Left renal pelvis (tissue), 4 donors: ENCODE measurements around the gene FAM120A. TPM values are rescaled to one million over a fixed set of nuclear protein-coding genes. Genes with fewer than 3 reads are reported as not detected.
"Not testable (repeated sequence)": the region's sequence is repeated elsewhere in the genome, so short reads cannot be mapped to it uniquely, and the experiment has no call there.

ENCODE experiments used
- DNase-seq, 4 donors: peaks; one replicate each; pipeline ENCODE4 v3.0.0-alpha.2; 2013; ENCODE audit warnings: low read depth in 4 of 4, low spot score in 3 of 4
- polyA plus RNA-seq, 4 donors: library from polyadenylated mRNA; unstranded; fragments of 120-200 nt; gene quantifications; one replicate each; pipeline ENCODE4 v1.2.1, GENCODE V29; 2013; ENCODE audit not compliant: insufficient read length in 4 of 4

Gene FAM120A, protein sequence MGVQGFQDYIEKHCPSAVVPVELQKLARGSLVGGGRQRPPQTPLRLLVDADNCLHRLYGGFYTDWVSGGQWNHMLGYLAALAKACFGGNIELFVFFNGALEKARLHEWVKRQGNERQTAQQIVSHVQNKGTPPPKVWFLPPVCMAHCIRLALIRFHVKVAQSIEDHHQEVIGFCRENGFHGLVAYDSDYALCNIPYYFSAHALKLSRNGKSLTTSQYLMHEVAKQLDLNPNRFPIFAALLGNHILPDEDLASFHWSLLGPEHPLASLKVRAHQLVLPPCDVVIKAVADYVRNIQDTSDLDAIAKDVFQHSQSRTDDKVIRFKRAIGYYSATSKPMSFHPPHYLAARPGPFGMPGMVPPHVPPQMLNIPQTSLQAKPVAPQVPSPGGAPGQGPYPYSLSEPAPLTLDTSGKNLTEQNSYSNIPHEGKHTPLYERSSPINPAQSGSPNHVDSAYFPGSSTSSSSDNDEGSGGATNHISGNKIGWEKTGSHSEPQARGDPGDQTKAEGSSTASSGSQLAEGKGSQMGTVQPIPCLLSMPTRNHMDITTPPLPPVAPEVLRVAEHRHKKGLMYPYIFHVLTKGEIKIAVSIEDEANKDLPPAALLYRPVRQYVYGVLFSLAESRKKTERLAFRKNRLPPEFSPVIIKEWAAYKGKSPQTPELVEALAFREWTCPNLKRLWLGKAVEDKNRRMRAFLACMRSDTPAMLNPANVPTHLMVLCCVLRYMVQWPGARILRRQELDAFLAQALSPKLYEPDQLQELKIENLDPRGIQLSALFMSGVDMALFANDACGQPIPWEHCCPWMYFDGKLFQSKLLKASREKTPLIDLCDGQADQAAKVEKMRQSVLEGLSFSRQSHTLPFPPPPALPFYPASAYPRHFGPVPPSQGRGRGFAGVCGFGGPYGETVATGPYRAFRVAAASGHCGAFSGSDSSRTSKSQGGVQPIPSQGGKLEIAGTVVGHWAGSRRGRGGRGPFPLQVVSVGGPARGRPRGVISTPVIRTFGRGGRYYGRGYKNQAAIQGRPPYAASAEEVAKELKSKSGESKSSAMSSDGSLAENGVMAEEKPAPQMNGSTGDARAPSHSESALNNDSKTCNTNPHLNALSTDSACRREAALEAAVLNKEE
- 10 to 100 TPM; 60.6 to 78.3 (median 78.0) TPM for polyA plus RNA-seq

DNA sequence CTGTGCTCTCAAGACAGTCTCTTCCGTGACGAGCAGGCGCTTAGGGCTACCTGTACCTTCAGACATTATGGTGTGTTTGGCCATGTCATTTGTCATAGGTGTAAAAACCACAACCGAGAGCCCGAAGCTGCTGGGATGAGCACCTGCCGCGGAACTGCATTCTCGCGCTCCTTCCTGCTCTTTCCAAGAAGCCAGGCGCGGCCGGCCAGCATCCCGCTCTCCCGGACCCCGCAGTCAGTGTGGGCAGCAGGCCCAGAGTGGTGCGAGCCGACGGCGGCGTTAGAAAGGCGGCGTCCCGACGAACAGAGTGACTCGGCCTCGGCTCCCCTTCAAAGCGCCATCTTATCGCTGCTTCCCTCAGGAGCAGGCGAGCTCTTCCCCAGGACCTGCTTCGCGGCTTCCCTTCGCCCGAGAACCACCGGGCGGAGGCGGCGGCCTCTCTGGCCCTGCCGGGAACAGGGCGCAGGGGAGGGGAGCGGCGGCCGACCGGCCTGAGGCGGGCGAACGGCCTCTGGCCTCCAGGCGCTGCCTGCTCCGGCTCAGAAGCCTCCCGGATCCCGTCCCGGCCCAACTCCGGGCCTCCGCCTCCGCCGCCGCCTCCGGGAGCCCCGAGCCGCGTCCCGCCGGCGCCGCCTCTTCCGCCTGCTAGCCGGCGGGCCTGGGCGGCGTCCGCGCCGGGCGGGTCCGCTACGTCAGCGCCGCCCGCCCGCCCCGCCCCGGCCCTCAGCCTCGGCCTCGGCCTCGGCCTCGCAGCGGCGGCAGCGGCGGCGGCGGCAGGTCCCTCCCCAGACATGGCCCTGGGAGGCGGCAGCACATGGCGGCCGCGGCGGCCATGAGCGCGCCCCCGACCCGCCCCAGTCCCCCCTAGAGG is at the start of gene FAM120A:
FAM120A (plus strand) TSS at position 741 of the 871 bp plus-strand sequence. CDS start 231 bp downstream, outside the sequence.
- peak in 1 of 4 donors; percentile 60 for DNase-seq

DNA sequence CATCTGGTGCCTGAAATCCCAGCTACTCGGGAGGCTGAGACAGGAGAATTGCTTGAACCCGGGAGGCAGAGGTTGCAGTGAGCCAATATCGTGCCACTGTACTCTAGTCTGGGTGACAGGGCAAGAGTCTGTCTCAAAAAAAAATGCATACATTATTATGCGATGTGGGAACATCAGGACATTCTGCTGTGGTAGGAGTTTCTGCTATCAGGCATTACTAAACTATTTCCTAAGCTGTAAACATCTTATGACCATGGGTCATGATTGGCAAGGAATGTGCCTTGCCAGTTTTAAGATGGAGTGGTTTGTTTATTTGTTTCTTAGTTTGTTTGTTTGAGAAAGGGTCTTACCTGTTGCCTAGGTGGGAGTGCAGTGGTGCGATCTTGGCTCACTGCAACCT is 45.1 kb upstream of the FAM120A start:
- no peak for DNase-seq

DNA sequence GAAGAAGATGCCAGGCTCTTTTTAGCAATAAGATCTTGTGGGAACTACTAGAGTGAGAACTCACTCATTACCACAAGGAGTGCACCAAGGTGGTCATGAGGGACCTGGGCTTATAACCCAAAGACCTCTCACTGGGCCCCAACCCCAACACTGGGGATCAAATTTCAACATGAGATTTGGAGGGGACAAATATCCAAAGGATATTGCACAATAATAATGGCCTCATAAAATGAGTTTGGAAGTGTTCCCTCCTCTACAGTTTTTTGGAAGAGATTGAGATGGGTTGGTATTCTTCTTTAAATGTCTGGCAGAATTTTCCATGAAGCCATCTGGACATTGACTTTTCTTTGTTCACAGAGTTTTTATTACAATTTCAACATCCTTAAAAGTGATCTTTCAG is 38.0 kb upstream of the FAM120A start:
- no peak for DNase-seq

GRCh38 chr9:93415176-93415690 is 36.3 kb upstream of the FAM120A start:
- no peak for DNase-seq

- DNase-seq = no peak
Observed at GRCh38 chr9:93416530-93417235, 34.8 kb upstream of the FAM120A start.

GRCh38 chr9:93417538-93417937 is 33.9 kb upstream of the FAM120A start:
- DNase-seq = no peak

DNA sequence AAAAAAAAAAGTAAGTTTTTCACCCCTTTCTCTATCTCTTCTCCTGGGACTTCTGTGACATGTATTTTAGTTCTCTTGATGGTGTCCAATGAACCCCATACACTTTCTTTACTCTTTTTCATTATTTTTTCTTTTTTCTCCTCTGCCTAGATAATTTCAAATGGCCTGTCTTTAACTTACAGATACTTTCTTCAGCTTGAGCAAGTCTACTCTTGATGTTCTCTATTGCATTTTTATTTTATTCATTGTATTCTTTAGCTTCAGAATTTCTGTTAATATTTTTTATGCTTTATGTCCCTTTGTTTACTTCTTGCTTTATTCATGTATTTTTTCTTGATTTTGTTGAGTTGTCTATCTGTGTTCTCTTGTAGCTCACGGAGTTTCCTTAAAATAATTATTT is 32.5 kb upstream of the FAM120A start:
- DNase-seq = no peak

DNA sequence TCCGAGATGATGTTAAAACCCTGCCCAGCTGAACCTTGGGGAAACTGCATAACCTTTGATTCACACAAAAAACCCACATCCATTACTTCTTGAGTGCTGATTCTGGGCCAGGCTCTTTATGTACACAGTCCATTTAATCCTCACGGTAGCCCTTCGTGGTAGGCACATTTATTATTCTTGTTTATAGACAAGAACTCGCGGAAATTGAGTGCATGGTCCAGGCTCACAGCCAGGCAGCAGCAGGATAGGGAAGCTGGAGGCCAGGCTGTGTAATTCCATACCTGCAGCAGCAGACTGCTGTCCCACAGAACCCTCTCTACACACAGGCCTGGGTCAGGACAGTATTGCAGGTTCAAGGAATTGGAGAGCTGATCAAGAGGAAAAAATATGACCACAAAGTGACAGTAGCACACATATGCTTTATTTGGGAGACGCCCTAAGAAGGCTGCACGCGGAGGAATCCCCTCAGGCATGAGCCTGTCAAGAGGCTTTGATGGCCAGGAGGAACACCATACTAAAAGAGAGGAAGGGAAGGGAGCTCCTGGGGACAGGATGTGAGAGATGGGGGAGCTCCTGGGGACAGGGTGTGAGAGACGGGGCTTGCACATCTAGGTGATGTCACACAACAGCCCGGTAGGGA is 28.4 kb upstream of the FAM120A start:
- DNase-seq = no peak

DNA sequence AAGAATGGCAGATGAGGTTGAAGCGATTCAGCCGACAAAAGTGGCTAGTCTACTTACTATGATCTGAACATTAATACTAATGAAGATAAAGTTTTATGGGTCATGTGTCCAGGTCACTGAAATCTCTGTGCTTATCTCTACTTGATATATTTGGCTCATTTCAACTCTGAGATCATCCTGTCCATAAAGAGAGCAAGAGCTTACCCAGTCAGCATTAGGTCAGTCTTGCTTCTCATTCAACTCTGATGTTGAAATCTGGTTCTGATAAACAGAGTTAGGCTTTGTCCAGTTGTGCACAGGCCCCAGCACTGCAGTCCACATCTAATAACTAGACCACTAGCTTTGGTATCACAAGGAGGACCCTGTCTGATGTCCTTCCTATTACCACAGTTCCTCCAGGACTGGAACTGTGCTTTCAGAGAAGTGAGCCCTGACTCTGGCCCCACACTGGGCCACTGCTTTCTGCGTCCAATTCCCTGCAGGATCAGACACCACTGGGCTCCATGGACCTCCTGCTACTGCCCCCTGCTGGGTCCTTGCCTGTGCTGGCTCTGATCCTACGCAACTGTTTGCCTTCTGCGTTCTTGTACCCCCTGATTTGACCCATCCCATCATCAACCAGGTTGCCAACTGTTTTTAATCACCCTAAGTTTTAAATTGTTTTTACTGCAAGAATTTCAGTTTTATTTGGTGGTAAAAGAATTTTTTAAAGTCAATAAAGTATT is 23.7 kb upstream of the FAM120A start:
- DNase-seq = no peak

GRCh38 chr9:93431539-93432105 is 19.9 kb upstream of the FAM120A start:
- DNase-seq = no peak

DNA sequence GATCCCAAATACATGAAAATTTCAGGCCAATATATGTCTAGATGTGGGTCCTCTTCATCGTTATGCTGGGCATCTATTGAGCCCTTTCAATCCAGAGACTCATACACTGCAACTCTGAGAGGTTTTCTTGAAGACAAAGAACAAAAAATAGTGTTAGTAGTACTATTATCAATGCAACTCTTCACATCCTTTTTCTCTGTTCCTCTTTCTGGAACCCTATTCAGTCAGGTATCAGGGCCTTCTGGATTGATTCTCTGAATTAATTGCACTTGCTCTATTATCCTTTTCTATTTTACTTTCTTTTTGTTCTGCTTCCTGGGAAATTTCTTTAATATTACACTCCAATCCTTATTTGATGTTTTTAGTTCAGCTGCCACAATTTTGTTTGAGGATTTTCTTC is 18.5 kb upstream of the FAM120A start:
- no peak for DNase-seq

DNA sequence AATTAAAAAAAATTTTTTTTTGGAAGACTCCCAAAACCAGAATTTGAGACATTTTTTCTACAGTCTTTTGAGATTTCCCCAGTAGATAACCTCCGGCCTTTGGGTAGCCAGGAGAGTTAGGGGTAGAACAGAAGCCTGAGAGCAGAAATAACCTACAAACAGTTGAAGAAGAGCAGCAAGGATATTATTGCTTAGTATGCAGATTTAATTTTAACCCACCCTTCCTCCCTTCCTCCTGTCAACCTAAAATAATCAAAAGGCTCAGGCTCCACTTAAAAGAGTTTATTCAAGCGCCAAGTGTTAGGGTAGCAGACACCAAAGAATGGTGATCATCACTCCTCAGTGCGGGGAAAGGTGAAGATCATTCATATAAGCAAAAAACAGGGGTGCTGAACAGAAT is 17.4 kb upstream of the FAM120A start:
- DNase-seq = no peak

DNA sequence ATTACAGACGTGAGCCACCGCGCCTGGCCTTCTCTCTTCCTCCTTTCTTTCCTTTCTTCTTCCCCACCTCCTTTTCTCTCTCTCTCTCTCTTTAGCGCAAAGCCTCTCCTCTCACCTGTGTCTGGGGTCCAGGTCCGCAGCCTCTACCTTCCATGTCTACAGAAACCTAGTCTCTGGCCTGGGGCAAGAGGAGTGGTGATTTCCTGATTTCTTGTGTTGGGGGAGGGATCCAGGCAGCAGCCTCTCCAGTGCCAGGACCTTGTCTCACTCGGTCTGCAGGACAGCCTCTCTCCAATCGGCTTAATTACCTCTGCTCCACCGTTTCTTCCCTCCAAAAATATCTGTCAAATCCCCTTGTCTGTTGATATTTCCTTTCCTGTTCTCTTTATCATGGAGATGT is 16.1 kb upstream of the FAM120A start:
- DNase-seq = no peak

DNA sequence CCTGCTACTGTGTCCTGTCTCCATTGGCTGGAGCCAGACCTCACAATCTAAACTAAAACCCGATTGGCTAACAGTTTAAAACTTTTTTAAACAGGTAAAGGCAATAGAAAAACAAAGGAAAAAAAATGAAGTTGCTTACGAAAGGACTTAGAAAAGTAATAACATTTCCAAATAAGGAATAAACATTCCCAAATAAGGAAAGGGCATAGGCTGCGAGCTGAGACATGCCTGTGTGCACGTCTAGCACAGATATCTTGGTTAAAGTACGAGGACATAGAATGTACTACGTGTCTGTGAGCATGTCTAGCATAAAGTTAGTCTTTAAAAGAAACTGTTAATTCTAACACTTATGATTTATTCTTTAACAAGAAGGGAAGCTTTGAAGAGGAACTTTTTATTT is 15.3 kb upstream of the FAM120A start:
- DNase-seq = no peak

DNA sequence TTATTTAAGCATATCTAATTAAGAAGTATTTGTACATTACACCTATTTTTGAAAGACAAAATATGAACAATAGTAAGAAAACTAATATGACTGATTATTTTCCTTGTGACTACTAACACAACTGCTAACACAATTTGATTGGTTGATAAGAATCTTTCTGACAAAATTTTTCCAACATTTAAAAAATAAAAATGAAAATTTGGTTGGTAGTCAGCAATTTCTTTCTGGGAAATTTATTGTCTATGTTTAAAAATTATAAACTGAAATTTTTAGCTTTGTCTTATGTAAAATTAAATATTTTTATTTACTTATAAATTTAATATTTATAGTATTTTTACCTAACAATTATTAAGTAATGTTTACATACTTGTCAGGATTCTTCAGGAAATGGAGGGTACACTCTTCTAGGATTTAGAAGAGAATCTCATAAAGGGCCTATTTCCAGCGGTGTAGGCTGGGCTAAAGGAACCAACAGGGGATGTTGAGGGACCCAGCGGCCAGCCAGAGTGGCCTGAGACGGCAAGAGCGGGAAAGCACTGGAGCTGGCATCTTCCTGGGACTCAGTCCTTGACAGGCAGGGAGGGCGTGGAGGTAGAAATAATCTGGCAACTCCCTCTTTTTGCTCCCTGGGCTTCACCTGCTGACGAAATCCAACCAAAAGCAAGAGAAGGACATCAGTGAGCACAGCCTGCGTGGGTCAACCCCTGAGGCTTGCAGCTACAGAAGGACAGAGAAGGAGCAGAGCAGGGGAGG is 14.7 kb upstream of the FAM120A start:
- no peak for DNase-seq

DNA sequence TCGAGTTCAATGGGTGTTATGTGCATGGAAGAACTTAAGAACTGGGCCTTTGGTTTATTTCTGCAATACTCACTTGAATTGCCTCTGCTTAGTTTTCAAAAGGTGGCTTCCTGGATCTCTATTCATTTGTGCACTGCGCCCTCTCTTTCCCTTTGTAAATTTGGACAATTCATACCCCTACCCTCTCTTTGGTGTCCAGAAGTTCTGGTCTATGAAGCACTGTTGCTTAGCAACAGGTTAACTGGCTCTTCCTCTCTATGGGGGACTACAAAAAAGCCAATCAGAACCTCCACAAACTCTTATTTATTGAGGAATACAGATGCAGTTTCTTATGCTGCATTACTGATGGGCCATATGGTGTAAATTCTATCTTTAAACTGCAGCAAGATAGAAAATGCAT is 13.5 kb upstream of the FAM120A start:
- DNase-seq = no peak

DNA sequence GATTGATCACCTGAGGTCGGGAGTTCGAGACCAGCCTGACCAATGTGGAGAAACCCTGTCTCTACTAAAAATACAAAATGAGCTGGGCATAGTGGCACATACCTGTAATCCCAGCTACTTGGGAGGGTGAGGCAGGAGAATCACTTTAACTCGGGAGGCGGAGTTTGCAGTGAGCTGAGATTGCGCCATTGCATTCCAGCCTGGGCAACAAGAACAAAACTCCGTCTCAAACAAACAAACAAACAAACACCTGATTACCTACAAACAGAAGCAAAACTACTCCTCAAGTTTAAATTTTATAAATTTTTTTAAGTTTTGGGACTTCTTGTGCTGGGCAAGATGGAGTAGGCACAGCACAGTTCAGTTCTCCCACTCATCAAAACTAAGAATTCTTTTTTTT is 12.2 kb upstream of the FAM120A start:
- not testable (repeated sequence) for DNase-seq
